ENCODE data around the gene AUTS2.
"Not testable (repeated sequence)": the region's sequence is repeated elsewhere in the genome, so short reads cannot be mapped to it uniquely, and the experiment has no call there.

The AUTS2 gene

DNA sequence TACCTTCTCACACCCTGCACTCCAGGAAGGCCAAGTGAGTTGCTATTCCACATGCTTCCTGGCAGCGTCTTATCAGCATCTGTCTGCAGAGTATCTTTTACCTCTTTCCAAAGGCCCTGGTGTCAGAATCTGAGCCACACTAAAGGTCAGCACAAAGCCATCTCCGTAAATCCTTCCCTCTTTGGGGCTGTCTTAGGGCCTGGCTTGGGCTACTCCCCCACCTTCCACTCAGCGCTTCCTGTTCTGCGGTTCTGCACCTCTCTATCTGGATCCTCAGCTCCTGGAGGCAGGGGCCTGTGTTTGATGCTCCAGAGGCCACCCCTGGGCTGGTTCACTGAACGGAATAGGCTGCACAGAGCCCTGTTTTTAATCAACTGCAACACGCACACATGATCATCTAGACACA is 1198.8 kb downstream of the AUTS2 start:
- no peak for DNase-seq (ENCODE audit: low read depth in 2 of 2)

- no peak for DNase-seq (ENCODE audit: low read depth in 2 of 2)
Measured at GRCh38 chr7:70799841-70800405, 1201.6 kb downstream of the AUTS2 start.

- no peak for DNase-seq (ENCODE audit: low read depth in 2 of 2)
Measured at GRCh38 chr7:70805360-70805759, 1207.1 kb downstream of the AUTS2 start.

GRCh38 chr7:70807650-70808049 is 1209.4 kb downstream of the AUTS2 start:
- DNase-seq (ENCODE audit: low read depth in 2 of 2), result no peak

GRCh38 chr7:70808876-70809275 is 1210.6 kb downstream of the AUTS2 start:
- DNase-seq (ENCODE audit: low read depth in 2 of 2), result no peak

DNA sequence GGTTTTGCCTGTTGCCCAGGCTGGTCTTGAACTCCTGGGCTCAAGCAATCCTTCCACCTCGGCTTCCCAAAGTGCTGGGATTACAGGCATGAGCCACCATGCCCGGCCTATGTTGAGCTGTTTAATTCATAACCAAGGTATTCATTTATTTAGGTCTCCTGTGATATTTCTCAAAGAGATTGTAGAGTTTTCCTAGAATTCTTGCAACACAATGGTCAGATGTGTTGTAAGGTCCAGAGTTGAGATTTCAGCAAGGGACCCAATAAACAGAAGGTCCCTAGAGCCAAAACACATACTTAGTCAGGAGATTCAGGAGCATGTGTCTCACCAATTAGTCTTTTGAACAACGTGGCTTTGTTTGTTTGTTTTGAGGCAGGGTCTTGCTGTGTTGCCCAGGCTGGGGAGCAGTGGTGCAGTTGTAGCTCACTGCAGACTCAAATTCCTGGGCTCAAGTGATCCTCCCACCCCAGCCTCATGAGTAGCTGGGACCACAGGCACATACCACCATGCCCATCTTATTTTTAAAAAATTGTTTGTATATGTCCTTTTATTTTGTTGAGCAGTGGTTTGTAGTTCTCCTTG is 1212.4 kb downstream of the AUTS2 start:
- DNase-seq (ENCODE audit: low read depth in 2 of 2), result no peak

DNA sequence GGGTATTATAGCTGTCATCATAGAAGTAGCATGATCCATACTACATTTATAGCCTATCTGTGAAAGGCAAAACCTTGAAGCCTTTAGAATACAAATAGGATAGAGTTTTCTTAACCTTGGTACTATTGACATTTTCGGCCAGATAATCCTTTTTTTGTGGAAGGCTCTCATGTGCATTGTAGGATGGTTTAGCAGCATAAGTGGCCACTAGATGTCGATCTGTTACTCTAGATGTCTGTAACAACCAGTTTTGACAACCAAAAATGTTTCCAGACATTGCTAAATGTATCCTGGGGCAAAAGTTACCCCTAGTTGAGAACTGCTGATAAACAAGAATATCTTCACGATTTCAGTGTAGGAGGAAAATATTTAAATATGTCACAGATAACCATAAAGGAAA is 1214.2 kb downstream of the AUTS2 start:
- DNase-seq (ENCODE audit: low read depth in 2 of 2), result no peak

- not testable (repeated sequence) for DNase-seq (ENCODE audit: low read depth in 2 of 2)
Measured at GRCh38 chr7:70822490-70822889, 1224.2 kb downstream of the AUTS2 start.

DNA sequence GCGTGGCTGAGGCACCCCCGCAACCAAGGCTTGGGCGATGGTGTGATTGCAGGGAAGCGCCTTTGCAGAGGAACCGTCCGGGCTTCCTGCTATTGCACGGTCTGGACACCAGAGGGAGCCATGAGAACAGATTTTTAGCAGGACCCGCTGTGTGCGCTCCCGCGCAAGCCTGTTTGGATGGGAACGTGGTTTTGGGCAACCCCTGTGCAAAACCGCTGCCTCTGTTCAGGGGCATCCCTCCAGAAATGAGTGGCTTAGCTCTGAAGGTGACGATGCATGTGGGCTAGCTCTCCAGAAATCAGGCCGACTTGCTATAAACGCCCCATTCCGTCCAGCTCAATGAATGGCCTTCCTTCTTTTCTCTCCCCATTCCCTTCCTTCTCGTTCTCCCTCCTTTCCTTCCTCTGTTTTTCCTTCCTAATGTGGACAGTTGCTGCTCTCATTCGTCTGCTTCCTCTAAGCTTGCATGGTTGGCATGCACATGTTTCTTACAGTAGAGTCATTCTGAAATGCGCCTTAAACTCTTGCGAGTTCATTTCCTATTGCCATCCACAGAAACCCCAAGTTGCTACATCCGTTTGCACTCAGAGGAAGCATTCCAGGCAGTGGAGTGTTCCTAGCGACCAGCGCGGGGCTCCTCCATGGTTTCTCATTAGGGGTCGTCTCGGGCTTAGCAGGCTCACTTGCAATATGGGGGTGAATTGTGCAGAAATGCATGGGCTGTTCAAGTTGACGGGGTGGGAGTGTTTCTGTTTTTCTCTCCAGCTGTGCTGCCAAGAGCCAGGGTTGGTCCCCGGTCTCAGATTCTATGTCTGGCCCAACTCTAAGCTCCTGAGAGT is 1231.2 kb downstream of the AUTS2 start:
- peak; percentile 29 to 33 for DNase-seq (ENCODE audit: low read depth in 2 of 2)

DNA sequence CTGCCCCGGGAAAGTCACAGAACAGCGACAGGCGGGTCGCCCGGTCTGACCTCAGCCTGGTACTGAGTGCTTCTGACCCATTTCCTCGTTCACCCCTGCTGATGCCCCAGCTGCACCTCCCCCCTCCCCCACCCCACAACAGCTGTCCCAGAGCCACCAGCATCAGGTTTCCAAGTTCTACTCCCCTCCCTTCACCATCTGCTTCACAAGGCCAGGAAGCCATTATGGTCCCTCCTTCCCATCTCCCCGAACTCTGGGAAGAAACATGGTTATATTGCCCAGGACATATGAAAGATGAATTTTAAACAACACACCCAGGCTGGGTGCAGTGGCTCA is 1231.8 kb downstream of the AUTS2 start:
- DNase-seq (ENCODE audit: low read depth in 2 of 2), result no peak

- DNase-seq (ENCODE audit: low read depth in 2 of 2), result no peak
Measured at GRCh38 chr7:70830426-70830825, 1232.2 kb downstream of the AUTS2 start.

DNA sequence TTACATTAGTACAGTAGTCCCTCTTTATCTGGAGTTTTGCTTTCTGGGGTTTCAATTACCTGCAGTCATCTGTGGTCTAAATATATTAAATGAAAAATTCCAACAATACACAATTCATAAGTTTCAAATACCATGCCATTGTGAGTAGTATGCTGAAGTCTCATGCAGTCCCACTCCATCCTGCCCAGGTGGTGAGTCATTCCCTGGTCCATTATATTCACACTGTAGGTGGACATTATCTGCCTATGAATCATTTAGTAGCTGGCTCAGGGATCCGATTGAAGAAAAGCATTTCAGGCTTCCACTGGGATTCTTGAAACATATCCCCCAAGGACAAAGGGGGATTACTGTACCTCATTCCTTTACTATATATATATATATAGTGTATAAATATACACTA is 1235.5 kb downstream of the AUTS2 start:
- DNase-seq (ENCODE audit: low read depth in 2 of 2), result no peak

- DNase-seq (ENCODE audit: low read depth in 2 of 2), result no peak
Measured at GRCh38 chr7:70834424-70834823, 1236.1 kb downstream of the AUTS2 start.

GRCh38 chr7:70835658-70836057 is 1237.4 kb downstream of the AUTS2 start:
- DNase-seq (ENCODE audit: low read depth in 2 of 2), result no peak

GRCh38 chr7:70836279-70836678 is 1238.0 kb downstream of the AUTS2 start:
- DNase-seq (ENCODE audit: low read depth in 2 of 2), result no peak

- DNase-seq (ENCODE audit: low read depth in 2 of 2), result no peak
Measured at GRCh38 chr7:70836946-70837345, 1238.7 kb downstream of the AUTS2 start.

DNA sequence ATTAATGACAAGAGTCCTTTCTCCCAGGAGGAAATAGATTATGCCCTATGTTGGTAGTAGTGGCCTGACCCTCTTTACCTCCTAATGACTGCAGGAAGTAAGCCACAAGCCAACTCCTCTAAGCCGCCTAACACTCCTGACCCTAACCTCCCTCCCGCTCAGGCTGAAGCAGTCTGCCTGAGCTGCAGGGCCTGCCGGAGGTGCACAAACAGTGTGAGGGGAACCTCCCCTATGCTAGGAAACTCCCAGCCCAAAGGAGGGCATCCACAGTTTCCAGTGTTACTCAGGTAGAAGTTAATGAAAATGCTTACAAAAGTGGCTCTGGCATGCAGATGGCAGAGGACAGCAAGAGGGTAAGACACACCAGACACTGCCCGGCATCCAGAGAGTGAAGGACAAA is 1239.3 kb downstream of the AUTS2 start:
- DNase-seq (ENCODE audit: low read depth in 2 of 2), result no peak

- no peak for DNase-seq (ENCODE audit: low read depth in 2 of 2)
Measured at GRCh38 chr7:70838292-70838907, 1240.1 kb downstream of the AUTS2 start.
